GM12878 (cell line): ENCODE data around the gene RAP2B. TPM values are rescaled to one million over a fixed set of nuclear protein-coding genes. Genes with fewer than 3 reads are reported as not detected.

Experiments
- CHD1 ChIP-seq: IDR thresholded peaks from 2 replicates; pipeline ENCODE4 v1.6.1; 2012; ENCODE audit warnings: low read depth, low read length, improper control_type of control experiment
- CTCF ChIP-seq, 3 experiments: IDR thresholded peaks in 2 of 3; conservative IDR thresholded peaks in 1 of 3; 2 replicates each; pipeline ENCODE4 v1.5.1; 2011; ENCODE audit warnings: low read depth in 3 of 3, low read length in 3 of 3, mild to moderate bottlenecking in 3 of 3, control low read depth in 2 of 3, moderate library complexity in 2 of 3, inconsistent platforms in 1 of 3, mixed read lengths in 1 of 3; ENCODE audit not compliant: control insufficient read depth in 2 of 3, insufficient read depth in 1 of 3; ENCODE audit errors: extremely low read depth in 1 of 3
- GABPA ChIP-seq: IDR thresholded peaks from 2 replicates; pipeline ENCODE4 v1.6.1; 2014; ENCODE audit warnings: antibody characterized with exemption, low read depth, mild to moderate bottlenecking, inconsistent platforms
- JUNB ChIP-seq: IDR thresholded peaks from 2 replicates; pipeline ENCODE4 v1.6.1; 2016; ENCODE audit warnings: antibody characterized with exemption, mild to moderate bottlenecking
- KLF5 ChIP-seq: fragments of 450-650 bp; IDR thresholded peaks from 2 replicates; pipeline ENCODE4 v1.6.1; 2014; ENCODE audit warnings: mild to moderate bottlenecking; ENCODE audit not compliant: partially characterized antibody
- PBX3 ChIP-seq: IDR thresholded peaks from 2 replicates; pipeline ENCODE4 v1.6.1; 2011; ENCODE audit warnings: mild to moderate bottlenecking, low read depth, low read length, moderate library complexity; ENCODE audit not compliant: insufficient replicate concordance
- PML ChIP-seq: IDR thresholded peaks from 2 replicates; pipeline ENCODE4 v1.6.1; 2012; ENCODE audit warnings: low read length, inconsistent platforms
- POLR2AphosphoS5 ChIP-seq: IDR thresholded peaks from 2 replicates; pipeline ENCODE4 v1.6.1; 2011; ENCODE audit warnings: mild to moderate bottlenecking, low read length, inconsistent platforms
- PRDM15 ChIP-seq: fragments of 450-650 bp; formaldehyde crosslinking; IDR thresholded peaks from 2 replicates; pipeline ENCODE4 v1.4.0; 2020; ENCODE audit warnings: mild to moderate bottlenecking, moderate library complexity
- STAT1 ChIP-seq: fragments of 450-650 bp; conservative IDR thresholded peaks from 2 replicates; pipeline ENCODE4 v1.6.1; 2014; ENCODE audit warnings: antibody characterized with exemption, mild to moderate bottlenecking
- YBX1 ChIP-seq: fragments of 450-650 bp; IDR thresholded peaks from 2 replicates; pipeline ENCODE4 v1.6.1; 2016; ENCODE audit warnings: antibody characterized with exemption
- polyA plus RNA-seq, 11 experiments: library from polyadenylated mRNA; depleted of rRNA in 4 of 11; unstranded in 6 of 11; stranded (reverse) in 5 of 11; fragments of >200 nt; fragmentation: Nextera tagmentation in 4 of 11; fragmentation: Illumina TruSeq in 1 of 11; extraction: Ambion mirVana in 4 of 11; extraction: Trizol in 1 of 11; gene quantifications; 1 replicate in 1 of 11; 2 replicates in 10 of 11; pipeline versions ENCODE4 v1.2.1 to v1.2.3, GENCODE V29; 2011 to 2016; ENCODE audit warnings: inconsistent platforms in 2 of 11, missing spikeins in 2 of 11, low read depth in 1 of 11
- total RNA-seq, 4 experiments: library from RNA; depleted of rRNA in 3 of 4; stranded (reverse); fragments of >200 nt in 3 of 4; fragmentation: Illumina TruSeq in 1 of 4; extraction: Trizol in 1 of 4; gene quantifications; 2 replicates each; pipeline versions ENCODE4 v1.2.1 to v1.2.3, GENCODE V29; 2013 to 2021
- TF ChIP-seq, protein P1 (sequence below): fragments of 450-650 bp; IDR thresholded peaks from 2 replicates; pipeline ENCODE4 v1.6.1; 2017; ENCODE audit warnings: mild to moderate bottlenecking, low read depth, inconsistent platforms; ENCODE audit not compliant: poor library complexity, severe bottlenecking
- TF ChIP-seq, protein P2 (sequence below): IDR thresholded peaks from 2 replicates; pipeline ENCODE4 v1.6.1; 2012; ENCODE audit warnings: mild to moderate bottlenecking, low read depth, low read length
- TF ChIP-seq, protein P3 (sequence below): fragments of 150-350 bp; IDR thresholded peaks from 2 replicates; pipeline ENCODE4 v1.6.1; 2014; ENCODE audit warnings: mild to moderate bottlenecking, low read depth, low read length

RAP2B gene
- total and polyA plus RNA-seq, 10 of the 15 experiments (the other 5 are each of a cell fraction or from before 2014, with no cell fraction given), result 5.9 to 21.3 (median 12.0) TPM

DNA sequence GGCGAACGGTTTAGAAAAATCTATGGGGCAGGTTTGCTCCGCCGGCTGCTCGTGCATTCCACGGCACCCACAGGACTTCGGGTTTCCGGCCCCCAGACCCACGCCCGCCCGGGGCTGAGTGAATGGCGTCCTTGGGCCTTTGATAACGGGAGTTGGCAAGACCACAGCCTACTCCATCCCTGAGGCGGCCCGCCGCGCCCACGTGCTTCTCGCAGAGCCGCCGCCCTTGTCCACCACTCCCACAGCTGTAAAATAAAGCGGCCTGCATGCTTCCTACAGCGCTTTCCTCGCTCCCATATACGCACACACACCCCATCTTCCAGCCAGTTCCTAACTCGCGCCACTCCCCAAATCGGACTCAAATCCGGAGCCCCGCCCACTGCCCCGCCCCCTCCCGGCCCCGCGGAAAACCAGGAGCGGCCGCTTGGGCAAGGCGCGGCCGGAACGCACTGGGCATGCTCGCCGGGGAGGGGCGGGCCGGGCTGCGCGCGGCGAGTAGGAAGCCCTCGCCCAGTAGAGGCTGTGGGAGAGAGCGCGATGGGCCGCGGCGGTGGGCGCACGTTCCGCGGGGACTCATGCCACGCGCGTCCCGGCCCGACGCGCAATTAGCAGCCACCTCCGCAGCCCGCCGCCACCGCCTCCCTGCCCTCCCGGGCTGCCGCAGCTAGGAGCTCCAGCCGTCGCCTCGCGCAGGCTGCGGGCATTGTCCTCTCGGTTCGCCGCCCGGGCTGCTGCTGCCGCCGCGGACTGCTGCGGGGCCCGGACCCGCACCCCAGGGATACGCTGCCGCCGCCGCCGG, at the start of gene RAP2B (continued):
- TF ChIP-seq PRDM15, result no peak
- no peak for TF ChIP-seq JUNB
- no peak for TF ChIP-seq PBX3
- TF ChIP-seq KLF5, result peak; percentile 69
- no peak for TF ChIP-seq CHD1
- TF ChIP-seq POLR2AphosphoS5, result peak; percentile 81
- no peak for TF ChIP-seq CTCF (IDR thresholded peaks at IDR 0.05 in 2 of 3, conservative IDR thresholded peaks at IDR 0.05 in 1 of 3; ENCODE audit: control insufficient read depth in 2 of 3, extremely low read depth in 1 of 3, insufficient read depth in 1 of 3, low read depth in 3 of 3, low read length in 3 of 3)
- TF ChIP-seq GABPA, result no peak
- no peak for TF ChIP-seq YBX1
- TF ChIP-seq PML, result no peak
- TF ChIP-seq, protein P1, sequence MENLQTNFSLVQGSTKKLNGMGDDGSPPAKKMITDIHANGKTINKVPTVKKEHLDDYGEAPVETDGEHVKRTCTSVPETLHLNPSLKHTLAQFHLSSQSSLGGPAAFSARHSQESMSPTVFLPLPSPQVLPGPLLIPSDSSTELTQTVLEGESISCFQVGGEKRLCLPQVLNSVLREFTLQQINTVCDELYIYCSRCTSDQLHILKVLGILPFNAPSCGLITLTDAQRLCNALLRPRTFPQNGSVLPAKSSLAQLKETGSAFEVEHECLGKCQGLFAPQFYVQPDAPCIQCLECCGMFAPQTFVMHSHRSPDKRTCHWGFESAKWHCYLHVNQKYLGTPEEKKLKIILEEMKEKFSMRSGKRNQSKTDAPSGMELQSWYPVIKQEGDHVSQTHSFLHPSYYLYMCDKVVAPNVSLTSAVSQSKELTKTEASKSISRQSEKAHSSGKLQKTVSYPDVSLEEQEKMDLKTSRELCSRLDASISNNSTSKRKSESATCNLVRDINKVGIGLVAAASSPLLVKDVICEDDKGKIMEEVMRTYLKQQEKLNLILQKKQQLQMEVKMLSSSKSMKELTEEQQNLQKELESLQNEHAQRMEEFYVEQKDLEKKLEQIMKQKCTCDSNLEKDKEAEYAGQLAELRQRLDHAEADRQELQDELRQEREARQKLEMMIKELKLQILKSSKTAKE, result no peak
- TF ChIP-seq, protein P2, sequence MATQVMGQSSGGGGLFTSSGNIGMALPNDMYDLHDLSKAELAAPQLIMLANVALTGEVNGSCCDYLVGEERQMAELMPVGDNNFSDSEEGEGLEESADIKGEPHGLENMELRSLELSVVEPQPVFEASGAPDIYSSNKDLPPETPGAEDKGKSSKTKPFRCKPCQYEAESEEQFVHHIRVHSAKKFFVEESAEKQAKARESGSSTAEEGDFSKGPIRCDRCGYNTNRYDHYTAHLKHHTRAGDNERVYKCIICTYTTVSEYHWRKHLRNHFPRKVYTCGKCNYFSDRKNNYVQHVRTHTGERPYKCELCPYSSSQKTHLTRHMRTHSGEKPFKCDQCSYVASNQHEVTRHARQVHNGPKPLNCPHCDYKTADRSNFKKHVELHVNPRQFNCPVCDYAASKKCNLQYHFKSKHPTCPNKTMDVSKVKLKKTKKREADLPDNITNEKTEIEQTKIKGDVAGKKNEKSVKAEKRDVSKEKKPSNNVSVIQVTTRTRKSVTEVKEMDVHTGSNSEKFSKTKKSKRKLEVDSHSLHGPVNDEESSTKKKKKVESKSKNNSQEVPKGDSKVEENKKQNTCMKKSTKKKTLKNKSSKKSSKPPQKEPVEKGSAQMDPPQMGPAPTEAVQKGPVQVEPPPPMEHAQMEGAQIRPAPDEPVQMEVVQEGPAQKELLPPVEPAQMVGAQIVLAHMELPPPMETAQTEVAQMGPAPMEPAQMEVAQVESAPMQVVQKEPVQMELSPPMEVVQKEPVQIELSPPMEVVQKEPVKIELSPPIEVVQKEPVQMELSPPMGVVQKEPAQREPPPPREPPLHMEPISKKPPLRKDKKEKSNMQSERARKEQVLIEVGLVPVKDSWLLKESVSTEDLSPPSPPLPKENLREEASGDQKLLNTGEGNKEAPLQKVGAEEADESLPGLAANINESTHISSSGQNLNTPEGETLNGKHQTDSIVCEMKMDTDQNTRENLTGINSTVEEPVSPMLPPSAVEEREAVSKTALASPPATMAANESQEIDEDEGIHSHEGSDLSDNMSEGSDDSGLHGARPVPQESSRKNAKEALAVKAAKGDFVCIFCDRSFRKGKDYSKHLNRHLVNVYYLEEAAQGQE, result no peak
- TF ChIP-seq STAT1, result peak; percentile 80; the same call in 1 of the 2 replicates
- TF ChIP-seq, protein P3, sequence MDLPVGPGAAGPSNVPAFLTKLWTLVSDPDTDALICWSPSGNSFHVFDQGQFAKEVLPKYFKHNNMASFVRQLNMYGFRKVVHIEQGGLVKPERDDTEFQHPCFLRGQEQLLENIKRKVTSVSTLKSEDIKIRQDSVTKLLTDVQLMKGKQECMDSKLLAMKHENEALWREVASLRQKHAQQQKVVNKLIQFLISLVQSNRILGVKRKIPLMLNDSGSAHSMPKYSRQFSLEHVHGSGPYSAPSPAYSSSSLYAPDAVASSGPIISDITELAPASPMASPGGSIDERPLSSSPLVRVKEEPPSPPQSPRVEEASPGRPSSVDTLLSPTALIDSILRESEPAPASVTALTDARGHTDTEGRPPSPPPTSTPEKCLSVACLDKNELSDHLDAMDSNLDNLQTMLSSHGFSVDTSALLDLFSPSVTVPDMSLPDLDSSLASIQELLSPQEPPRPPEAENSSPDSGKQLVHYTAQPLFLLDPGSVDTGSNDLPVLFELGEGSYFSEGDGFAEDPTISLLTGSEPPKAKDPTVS, result no peak
